K562 (cell line): ENCODE measurements around the gene SRRT. TPM values are rescaled to one million over a fixed set of nuclear protein-coding genes. Genes with fewer than 3 reads are reported as not detected.

Source experiments
- BRD9 ChIP-seq: fragments of 450-650 bp; IDR thresholded peaks from 2 replicates; pipeline ENCODE4 v1.6.1; 2018; ENCODE audit warnings: low read depth; ENCODE audit not compliant: partially characterized antibody
- E2F6 ChIP-seq, 2 experiments: IDR thresholded peaks; 2 replicates each; pipeline ENCODE4 v1.6.1; 2011; ENCODE audit warnings: borderline replicate concordance in 1 of 2, control low read depth in 1 of 2, low read depth in 1 of 2, low read length in 1 of 2, mild to moderate bottlenecking in 1 of 2, mixed read lengths in 1 of 2, moderate library complexity in 1 of 2; ENCODE audit not compliant: insufficient read depth in 1 of 2, insufficient read length in 1 of 2, poor library complexity in 1 of 2, severe bottlenecking in 1 of 2; ENCODE audit errors: extremely low read depth in 1 of 2
- FOXA3 ChIP-seq, 2 experiments: fragments of 450-650 bp in 1 of 2; sonication (generic) in 1 of 2; formaldehyde crosslinking; IDR thresholded peaks in 1 of 2; conservative IDR thresholded peaks in 1 of 2; 2 replicates each; pipeline versions ENCODE4 v1.4.0 to v1.8.0; 2020 to 2022; ENCODE audit warnings: mild to moderate bottlenecking in 2 of 2, missing genetic modification reagents in 1 of 2
- GTF2E2 ChIP-seq: fragments of 200-800 bp; sonication (Bioruptor generic); IDR thresholded peaks from 2 replicates; pipeline ENCODE4 v1.6.1; 2016; ENCODE audit warnings: missing genetic modification characterization, missing compliant biosample characterization
- HMGXB4 ChIP-seq: sonication (generic); formaldehyde crosslinking; IDR thresholded peaks from 2 replicates; pipeline ENCODE4 v1.8.1; 2023; ENCODE audit warnings: mild to moderate bottlenecking, missing genetic modification reagents
- JUNB ChIP-seq: fragments of 450-650 bp; formaldehyde crosslinking; conservative IDR thresholded peaks from 2 replicates; pipeline ENCODE4 v1.4.0; 2020; ENCODE audit warnings: mild to moderate bottlenecking
- KDM5B ChIP-seq: fragments of 200-600 bp; sonication (generic); IDR thresholded peaks from 2 replicates; pipeline ENCODE4 v1.6.1; 2012; ENCODE audit warnings: low read depth, mild to moderate bottlenecking, moderate library complexity, low read length, control low read depth, inconsistent platforms; ENCODE audit not compliant: insufficient replicate concordance
- MNT ChIP-seq, 2 experiments: fragments of 450-650 bp; conservative IDR thresholded peaks; 2 replicates each; pipeline ENCODE4 v1.6.1; 2017; ENCODE audit warnings: mild to moderate bottlenecking in 2 of 2, moderate library complexity in 2 of 2
- MTA3 ChIP-seq: fragments of 450-650 bp; formaldehyde crosslinking; IDR thresholded peaks from 2 replicates; pipeline ENCODE4 v1.6.1; 2017; ENCODE audit warnings: mild to moderate bottlenecking, borderline replicate concordance
- MYC ChIP-seq, 2 experiments: fragments of 250-450 bp in 1 of 2; sonication (Bioruptor Pico) in 1 of 2; IDR thresholded peaks; 2 replicates each; pipeline versions ENCODE4 v1.5.1 to v1.6.1; 2012 to 2021; ENCODE audit warnings: low read depth in 2 of 2, borderline replicate concordance in 1 of 2, improper control_type of control experiment in 1 of 2, low read length in 1 of 2, mild to moderate bottlenecking in 1 of 2, moderate library complexity in 1 of 2
- NCOA1 ChIP-seq: fragments of 450-650 bp; IDR thresholded peaks from 2 replicates; pipeline ENCODE4 v1.6.1; 2016; ENCODE audit warnings: low read depth
- PCBP2 ChIP-seq: fragments of 200-400 bp; formaldehyde crosslinking; IDR thresholded peaks from 2 replicates; pipeline ENCODE4 v1.6.1; 2018; ENCODE audit warnings: low read length, low read depth, mild to moderate bottlenecking, moderate library complexity; ENCODE audit not compliant: poor library complexity, severe bottlenecking
- RUNX1 ChIP-seq: sonication (generic); IDR thresholded peaks from 2 replicates; pipeline ENCODE4 v1.6.1; 2016; ENCODE audit warnings: antibody characterized with exemption, low read depth
- SMAD2 ChIP-seq: fragments of 150-350 bp; IDR thresholded peaks from 2 replicates; pipeline ENCODE4 v1.6.1; 2014; ENCODE audit warnings: low read depth, mild to moderate bottlenecking, low read length
- SMARCC2 ChIP-seq: fragments of 450-650 bp; IDR thresholded peaks from 2 replicates; pipeline ENCODE4 v1.6.1; 2017; ENCODE audit warnings: antibody characterized with exemption, moderate library complexity, mild to moderate bottlenecking, low read depth
- SPI1 ChIP-seq: IDR thresholded peaks from 2 replicates; pipeline ENCODE4 v1.6.1; 2011; ENCODE audit warnings: low read depth, low read length, control low read depth, borderline replicate concordance
- TCF3 ChIP-seq: sonication (generic); formaldehyde crosslinking; IDR thresholded peaks from 2 replicates; pipeline ENCODE4 v1.4.0; 2020; ENCODE audit warnings: mild to moderate bottlenecking, missing genetic modification reagents
- ZNF143 ChIP-seq: sonication (generic); formaldehyde crosslinking; IDR thresholded peaks from 2 replicates; pipeline ENCODE4 v1.9.0; 2022; ENCODE audit warnings: mild to moderate bottlenecking, missing genetic modification reagents
- ZNF184 ChIP-seq: sonication (generic); formaldehyde crosslinking; IDR thresholded peaks from 2 replicates; pipeline ENCODE4 v1.5.0; 2020; ENCODE audit warnings: missing genetic modification reagents
- ZNF253 ChIP-seq: fragments of 250-450 bp; sonication (Bioruptor Pico); conservative IDR thresholded peaks from 2 replicates; pipeline ENCODE4 v1.6.1; 2021; ENCODE audit warnings: mild to moderate bottlenecking
- ZNF561 ChIP-seq: fragments of 450-650 bp; formaldehyde crosslinking; conservative IDR thresholded peaks from 2 replicates; pipeline ENCODE4 v1.4.0; 2020; ENCODE audit warnings: mild to moderate bottlenecking, moderate library complexity
- ZNF696 ChIP-seq: fragments of 250-450 bp; sonication (Bioruptor Pico); conservative IDR thresholded peaks from 2 replicates; pipeline ENCODE4 v1.4.0; 2020; ENCODE audit warnings: mild to moderate bottlenecking, moderate library complexity
- ZNF717 ChIP-seq: fragments of 250-450 bp; sonication (Bioruptor Pico); IDR thresholded peaks from 2 replicates; pipeline ENCODE4 v1.5.0; 2021
- polyA plus RNA-seq, 8 experiments: library from polyadenylated mRNA; depleted of rRNA in 4 of 8; stranded (reverse) in 5 of 8; unstranded in 3 of 8; fragments of >200 nt; fragmentation: Nextera tagmentation in 2 of 8; fragmentation: Illumina TruSeq in 1 of 8; extraction: Ambion mirVana in 2 of 8; extraction: Trizol in 1 of 8; gene quantifications; 2 replicates each; pipeline versions ENCODE4 v1.2.1 to v1.2.3, GENCODE V29; 2011 to 2014; ENCODE audit warnings: inconsistent platforms in 1 of 8, missing spikeins in 1 of 8
- total RNA-seq, 7 experiments: library from RNA; depleted of rRNA in 6 of 7; stranded (reverse); fragments of >200 nt in 6 of 7; fragmentation: Illumina TruSeq in 2 of 7; extraction: Trizol in 2 of 7; gene quantifications; 2 replicates each; pipeline versions ENCODE4 v1.2.1 to v1.2.3, GENCODE V29; 2011 to 2021; ENCODE audit warnings: low replicate concordance in 1 of 7

SRRT gene
- total and polyA plus RNA-seq, 9 of the 15 experiments (the other 6 are each of a cell fraction or from before 2014, with no cell fraction given): 10.3 to 263 (median 84.4) TPM

- TF ChIP-seq SPI1 (no peak), MYC (IDR thresholded peaks at IDR 0.05; ENCODE audit: low read depth, low read length) (no peak), MYC (CRISPR knock-in tag; IDR thresholded peaks at IDR 0.05; ENCODE audit: borderline replicate concordance, low read depth) (no peak), ZNF143 (CRISPR knock-in tag) (no peak), MTA3 (peak; percentile 64; the same call in 1 of the 2 replicates), GTF2E2 (tag) (no peak), E2F6 (IDR thresholded peaks at IDR 0.05; ENCODE audit: borderline replicate concordance in 1 of 2, extremely low read depth in 1 of 2, insufficient read depth in 1 of 2, insufficient read length in 1 of 2, low read depth in 1 of 2, low read length in 1 of 2, poor library complexity in 1 of 2, severe bottlenecking in 1 of 2) (peak in 1 of 2 experiments; percentile 8), PCBP2 (no peak), ZNF253 (CRISPR knock-in tag) (no peak), ZNF561 (no peak), MNT (conservative IDR thresholded peaks at IDR 0.05) (peak in 1 of 2 experiments; percentile 58; a peak in 3 of 4 replicates), TCF3 (CRISPR knock-in tag) (peak; percentile 95), ZNF717 (CRISPR knock-in tag) (no peak), ZNF184 (CRISPR knock-in tag) (no peak), FOXA3 (CRISPR knock-in tag; conservative IDR thresholded peaks at IDR 0.05 in 1 of 2, IDR thresholded peaks at IDR 0.05 in 1 of 2) (no peak), HMGXB4 (no peak), SMAD2 (no peak), KDM5B (no peak), ZNF696 (CRISPR knock-in tag) (no peak), BRD9 (peak; percentile 55), RUNX1 (peak; percentile 58; the same call in 1 of the 2 replicates), JUNB (CRISPR knock-in tag) (no peak), SMARCC2 (peak; percentile 76; the same call in 1 of the 2 replicates), NCOA1 (peak; percentile 61; the same call in 1 of the 2 replicates)
Observed at GRCh38 chr7:100829150-100829716, 45.7 kb upstream of the SRRT start (continued).
